NCI-H128 (cell line): Measurements from ENCODE around the gene ZNF646.

Experiments used
- DNase-seq: peaks from one replicate; lab custom pipeline; 2025; ENCODE audit not compliant: unreplicated experiment; lab: John Stamatoyannopoulos, UW

ZNF646 gene, protein sequence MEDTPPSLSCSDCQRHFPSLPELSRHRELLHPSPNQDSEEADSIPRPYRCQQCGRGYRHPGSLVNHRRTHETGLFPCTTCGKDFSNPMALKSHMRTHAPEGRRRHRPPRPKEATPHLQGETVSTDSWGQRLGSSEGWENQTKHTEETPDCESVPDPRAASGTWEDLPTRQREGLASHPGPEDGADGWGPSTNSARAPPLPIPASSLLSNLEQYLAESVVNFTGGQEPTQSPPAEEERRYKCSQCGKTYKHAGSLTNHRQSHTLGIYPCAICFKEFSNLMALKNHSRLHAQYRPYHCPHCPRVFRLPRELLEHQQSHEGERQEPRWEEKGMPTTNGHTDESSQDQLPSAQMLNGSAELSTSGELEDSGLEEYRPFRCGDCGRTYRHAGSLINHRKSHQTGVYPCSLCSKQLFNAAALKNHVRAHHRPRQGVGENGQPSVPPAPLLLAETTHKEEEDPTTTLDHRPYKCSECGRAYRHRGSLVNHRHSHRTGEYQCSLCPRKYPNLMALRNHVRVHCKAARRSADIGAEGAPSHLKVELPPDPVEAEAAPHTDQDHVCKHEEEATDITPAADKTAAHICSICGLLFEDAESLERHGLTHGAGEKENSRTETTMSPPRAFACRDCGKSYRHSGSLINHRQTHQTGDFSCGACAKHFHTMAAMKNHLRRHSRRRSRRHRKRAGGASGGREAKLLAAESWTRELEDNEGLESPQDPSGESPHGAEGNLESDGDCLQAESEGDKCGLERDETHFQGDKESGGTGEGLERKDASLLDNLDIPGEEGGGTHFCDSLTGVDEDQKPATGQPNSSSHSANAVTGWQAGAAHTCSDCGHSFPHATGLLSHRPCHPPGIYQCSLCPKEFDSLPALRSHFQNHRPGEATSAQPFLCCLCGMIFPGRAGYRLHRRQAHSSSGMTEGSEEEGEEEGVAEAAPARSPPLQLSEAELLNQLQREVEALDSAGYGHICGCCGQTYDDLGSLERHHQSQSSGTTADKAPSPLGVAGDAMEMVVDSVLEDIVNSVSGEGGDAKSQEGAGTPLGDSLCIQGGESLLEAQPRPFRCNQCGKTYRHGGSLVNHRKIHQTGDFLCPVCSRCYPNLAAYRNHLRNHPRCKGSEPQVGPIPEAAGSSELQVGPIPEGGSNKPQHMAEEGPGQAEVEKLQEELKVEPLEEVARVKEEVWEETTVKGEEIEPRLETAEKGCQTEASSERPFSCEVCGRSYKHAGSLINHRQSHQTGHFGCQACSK (N-terminal part only)

GRCh38 chr16:31073970-31074813, at the start of gene ZNF646, which contains the start of gene ZNF668:
TSS of gene ZNF646 (plus strand) at chr16:31074422. CDS start at chr16:31076325, 1,903 bp downstream.
TSS of gene ZNF668 (minus strand) at chr16:31074240. CDS start at chr16:31064459, 9,781 bp downstream.
- peak; percentile 91 for DNase-seq

- no peak for DNase-seq
These were observed 48.9 kb upstream of the ZNF646 start for GRCh38 chr16:31025339-31025738.

GRCh38 chr16:31029272-31029671, 45.0 kb upstream of the ZNF646 start:
- DNase-seq = no peak

DNA sequence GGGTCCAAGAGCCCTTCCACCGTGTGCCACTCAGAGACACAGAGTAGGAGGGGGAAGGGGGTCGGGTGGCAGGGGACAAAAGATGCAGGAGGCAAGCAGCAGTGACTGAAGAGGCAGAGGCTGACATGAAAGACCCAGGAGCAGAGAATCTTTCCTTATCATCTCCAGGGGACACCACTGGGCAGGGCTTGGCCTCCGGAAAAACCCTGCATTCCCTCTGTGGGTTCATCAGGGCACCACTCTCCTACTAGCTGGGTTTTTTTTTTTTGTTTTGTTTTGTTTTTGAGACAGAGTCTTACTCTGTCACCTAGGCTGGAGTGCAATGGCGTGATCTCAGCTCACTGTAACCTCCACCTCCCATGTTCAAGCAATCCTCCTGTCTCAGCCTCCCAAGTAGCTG, 42.9 kb upstream of the ZNF646 start:
- no peak for DNase-seq

DNA sequence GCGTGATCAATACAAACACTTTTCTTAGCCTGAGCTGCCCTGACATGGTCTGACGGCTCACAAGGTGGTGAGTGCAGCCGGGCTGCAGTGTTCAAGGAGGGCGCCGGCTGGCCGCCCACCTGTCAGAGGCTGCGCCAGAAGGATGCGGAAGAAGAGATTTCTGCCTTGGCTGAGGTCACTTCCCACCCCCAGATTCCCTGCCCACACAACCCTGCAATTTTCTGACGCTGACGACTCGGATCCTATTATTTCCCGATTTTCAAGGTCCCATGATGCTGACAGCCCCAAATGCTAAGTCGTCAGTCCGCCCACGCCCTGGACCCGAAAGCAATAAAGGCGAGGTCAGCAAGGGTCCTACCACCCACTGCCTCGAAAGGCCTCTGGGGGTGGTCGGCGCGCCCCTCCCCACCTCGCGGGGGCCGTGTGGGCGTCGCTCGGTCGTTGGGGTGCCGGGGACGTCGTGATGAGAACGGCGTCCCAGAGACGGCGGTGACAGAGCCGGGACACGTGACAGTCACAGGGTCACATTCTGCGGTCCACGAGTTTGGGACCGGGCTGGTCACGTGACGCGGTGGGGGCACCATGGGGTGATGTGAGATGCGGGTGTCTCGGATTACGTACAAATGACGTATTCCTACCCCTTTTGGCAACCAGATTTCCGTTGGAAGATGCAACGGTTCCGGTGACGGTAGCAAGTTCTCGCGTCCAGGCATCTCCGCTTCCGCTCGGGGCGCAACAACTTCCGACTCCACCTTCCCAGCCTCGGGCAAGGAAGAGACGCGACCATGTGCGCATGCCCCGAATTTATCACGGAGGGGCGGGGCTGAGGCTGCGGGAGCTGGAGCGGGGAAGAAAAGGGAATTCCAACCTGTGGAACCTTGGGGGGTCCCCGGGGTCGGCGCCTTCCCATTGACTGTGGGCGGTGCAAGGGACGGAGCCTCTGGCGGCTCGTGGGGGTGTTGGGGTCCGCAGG, 41.2 kb upstream of the ZNF646 start, which contains the start of gene STX4:
TSS of gene STX4 (plus strand) at position 823 of the 973 bp plus-strand sequence. CDS start 248 bp downstream, outside the sequence.
- DNase-seq = peak; percentile 83

- peak; percentile 44 for DNase-seq
These were observed 40.3 kb upstream of the ZNF646 start for GRCh38 chr16:31033709-31034492.

GRCh38 chr16:31036691-31037090, 37.5 kb upstream of the ZNF646 start:
- no peak for DNase-seq

- no peak for DNase-seq
These were observed 35.2 kb upstream of the ZNF646 start for GRCh38 chr16:31038993-31039392.

DNA sequence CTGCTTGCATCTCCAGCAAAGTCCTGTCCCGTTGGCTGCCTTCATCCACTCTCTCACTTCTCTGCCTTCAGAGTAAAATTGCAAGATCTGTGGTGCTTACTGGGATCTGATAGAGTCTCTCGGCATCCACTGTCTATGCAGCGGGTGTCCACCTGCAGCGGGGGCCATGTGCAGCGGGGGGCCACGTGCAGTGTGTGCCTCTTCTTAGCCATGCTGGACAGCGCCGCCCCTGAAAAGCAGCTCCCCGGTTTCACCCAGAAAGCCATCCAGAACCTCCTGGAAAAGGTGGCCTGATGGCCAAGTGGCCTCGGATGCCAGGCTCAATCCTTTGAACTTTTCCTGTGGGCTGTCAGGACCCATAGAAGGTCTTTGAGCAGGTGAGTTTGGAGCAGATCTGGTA, 31.4 kb upstream of the ZNF646 start:
- no peak for DNase-seq

DNA sequence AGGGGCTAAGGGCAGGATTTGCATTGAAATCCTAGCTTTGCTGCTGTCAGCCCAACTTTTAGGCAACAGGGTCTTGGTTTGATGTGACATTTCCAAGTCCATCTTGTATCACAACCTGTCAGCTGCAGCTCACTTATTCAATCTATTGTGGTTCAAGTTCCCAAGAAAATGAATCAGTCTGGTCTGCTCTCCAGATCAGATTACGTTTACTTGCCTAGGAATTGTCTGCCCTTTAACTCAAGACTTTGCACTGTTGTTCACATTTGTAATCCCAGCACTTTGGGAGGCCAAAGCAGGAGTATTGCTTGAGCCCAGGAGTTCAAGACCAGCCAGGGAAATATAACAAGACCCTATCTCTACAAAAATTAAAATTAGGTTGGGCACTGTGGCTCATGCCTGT, 30.9 kb upstream of the ZNF646 start:
- no peak for DNase-seq

- no peak for DNase-seq
These were observed 30.2 kb upstream of the ZNF646 start for GRCh38 chr16:31043898-31044481.

GRCh38 chr16:31050280-31051030, 23.8 kb upstream of the ZNF646 start:
- no peak for DNase-seq

- DNase-seq = no peak
These were observed 22.1 kb upstream of the ZNF646 start for GRCh38 chr16:31052114-31052513.

DNA sequence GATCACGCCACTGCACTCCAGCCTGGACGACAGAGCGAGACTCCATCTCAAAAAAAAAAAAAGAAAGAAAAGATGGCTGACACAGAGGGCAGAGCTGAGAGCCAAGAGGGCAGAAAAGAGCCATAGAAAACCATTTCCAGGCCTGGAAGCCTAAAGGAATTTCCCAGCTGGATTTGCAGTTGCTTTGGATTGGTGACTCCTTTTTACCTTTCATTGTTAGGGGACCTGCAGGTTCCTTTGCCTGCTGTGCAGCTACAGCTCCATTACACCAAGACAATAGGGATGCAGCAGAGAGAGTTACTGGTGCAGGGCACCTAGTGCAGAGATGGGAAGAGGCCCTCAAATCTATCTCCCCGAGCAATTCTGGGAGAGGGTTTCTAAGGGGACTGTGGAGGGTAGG, 18.6 kb upstream of the ZNF646 start:
- no peak for DNase-seq

DNA sequence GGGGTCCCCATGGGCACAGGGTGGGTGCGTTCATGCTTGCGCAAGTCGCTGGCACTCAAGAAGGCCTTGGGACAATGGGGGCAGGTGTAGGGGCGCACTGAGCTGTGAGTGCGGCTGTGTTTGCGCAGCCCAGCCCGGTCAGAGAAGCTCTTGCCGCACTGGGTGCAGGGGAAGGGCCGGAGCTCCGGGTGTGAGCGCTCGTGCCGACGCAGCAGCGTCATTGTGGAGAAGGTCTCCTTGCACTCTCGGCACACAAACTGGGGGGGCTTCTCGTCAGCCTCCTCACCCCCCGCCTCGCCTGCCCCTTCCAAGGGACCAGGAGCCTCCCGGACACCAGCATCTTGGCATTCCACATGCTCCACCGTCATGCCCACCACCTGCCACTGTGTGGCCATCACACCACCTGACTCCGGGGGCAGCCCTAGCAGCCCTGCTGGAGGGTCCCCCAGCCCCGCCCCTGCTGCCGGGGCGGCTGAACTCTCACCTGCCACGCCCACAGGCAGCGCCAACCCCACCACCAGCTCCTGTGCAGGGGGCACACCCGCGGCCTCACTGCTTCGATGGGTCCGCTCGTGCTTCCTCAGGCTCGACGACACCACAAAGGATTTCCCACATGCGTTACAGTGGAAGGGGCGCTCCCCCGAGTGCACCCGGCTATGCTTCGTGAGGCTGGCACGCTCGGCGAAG, 13.0 kb upstream of the ZNF646 start:
- DNase-seq = no peak

DNA sequence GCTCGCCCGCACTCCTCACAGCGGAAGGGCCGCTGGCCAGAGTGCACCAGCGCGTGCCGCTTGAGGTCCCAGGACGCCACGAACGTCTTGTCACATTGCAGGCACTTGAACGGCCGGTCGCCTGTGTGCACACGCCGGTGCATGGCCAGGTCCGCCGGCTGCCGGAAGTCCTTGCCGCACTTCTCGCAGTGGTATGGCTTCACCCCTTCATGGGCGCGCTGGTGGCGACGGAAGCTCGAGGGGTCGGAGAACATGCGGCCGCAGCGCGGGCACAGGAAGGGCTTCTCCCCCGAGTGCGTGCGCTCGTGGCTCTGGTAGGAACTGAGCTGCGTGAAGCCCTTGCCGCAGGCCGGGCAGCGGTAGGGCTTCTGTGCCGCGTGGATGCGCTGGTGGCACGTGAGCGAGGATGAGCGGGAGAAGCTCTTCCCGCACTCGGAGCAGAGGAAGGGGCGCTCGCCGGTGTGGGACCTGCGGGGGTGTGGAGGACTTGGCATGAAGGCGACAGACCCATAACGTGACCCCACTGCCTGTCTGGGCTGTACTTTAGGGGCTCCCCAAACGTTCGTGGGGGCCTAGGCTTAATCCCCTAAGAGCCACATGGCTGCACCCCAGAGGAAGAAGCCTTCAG, 12.3 kb upstream of the ZNF646 start:
- no peak for DNase-seq
